HepG2 (cell line): ENCODE measurements around the gene GFPT1. TPM values are rescaled to one million over a fixed set of nuclear protein-coding genes. Genes with fewer than 3 reads are reported as not detected.

Experiments used
- ATAC-seq: fragments of 200-7000 bp; cut with Tn5 transposase; 3 replicates; pipeline ENCODE4 v1.9.1; 2020; ENCODE audit warnings: mild to moderate bottlenecking, moderate library complexity
- BruUV-seq: library from RNA; stranded (reverse); fragments of 400-500 nt; replicated peaks from 2 replicates; lab custom pipeline; 2021; lab: Mats Ljungman, UMichigan
- CTCF ChIA-PET: fragments of 300-600 bp; formaldehyde crosslinking; extraction: SDS; loops from one replicate; lab custom pipeline; 2021; ENCODE audit warnings: low total read pairs, inconsistent platforms, low intra/inter-chr PET ratio; lab: Yijun Ruan, JAX
- POLR2A ChIA-PET: fragments of 350-600 bp; sonication (Branson Sonifier 250); formaldehyde crosslinking; loops from one replicate; lab custom pipeline; 2020; ENCODE audit warnings: antibody characterized with exemption, inconsistent platforms; lab: Yijun Ruan, JAX
- DNase-seq: peaks from one replicate; pipeline ENCODE4 v3.0.0-alpha.2; 2015; ENCODE audit warnings: low spot score
- FAIRE-seq: peaks from 3 replicates; lab custom pipeline; 2011; peaks lifted over from hg19 to GRCh38; lab: Jason Lieb, UNC
- H2AFZ ChIP-seq: one replicate; pipeline ENCODE4 v1.6.1; 2011; ENCODE audit warnings: low read length, inconsistent platforms
- H3K27ac ChIP-seq: fragments of 300-600 bp; 3 replicates; pipeline ENCODE4 v1.8.0; 2011; ENCODE audit warnings: mixed run types, mild to moderate bottlenecking, mixed read lengths, low read length, inconsistent platforms; ENCODE audit not compliant: insufficient read depth; ENCODE audit errors: extremely low read length
- H3K27me3 ChIP-seq, 2 experiments: fragments of 200-600 bp in 1 of 2; 2 replicates in 1 of 2; 3 replicates in 1 of 2; pipeline versions ENCODE4 v1.6.0 to v1.8.0; 2011; ENCODE audit warnings: low read length in 2 of 2, mild to moderate bottlenecking in 2 of 2, moderate library complexity in 2 of 2, inconsistent platforms in 1 of 2; ENCODE audit not compliant: insufficient read depth in 2 of 2, control insufficient read depth in 1 of 2
- H3K36me3 ChIP-seq, 2 experiments: fragments of 200-600 bp in 1 of 2; replicated peaks in 1 of 2; 2 replicates in 1 of 2; 3 replicates in 1 of 2; pipeline versions ENCODE4 v1.5.1 to v1.8.0; 2011; ENCODE audit warnings: low read length in 2 of 2, inconsistent platforms in 1 of 2; ENCODE audit not compliant: insufficient read depth in 2 of 2, control insufficient read depth in 1 of 2
- H3K4me1 ChIP-seq: 2 replicates; pipeline ENCODE4 v1.5.1; 2012; ENCODE audit warnings: low read length, inconsistent platforms; ENCODE audit not compliant: insufficient read depth
- H3K4me2 ChIP-seq: 2 replicates; pipeline ENCODE4 v1.6.0; 2011; ENCODE audit warnings: low read depth, low read length, inconsistent platforms
- H3K4me3 ChIP-seq, 3 experiments: fragments of 200-600 bp in 1 of 3; sonication (generic), shearing (Covaris generic) in 1 of 3; replicated peaks in 1 of 3; 2 replicates each; pipeline ENCODE4 v1.5.1; 2011 to 2016; ENCODE audit warnings: low read length in 3 of 3, inconsistent platforms in 2 of 3, low read depth in 2 of 3, mild to moderate bottlenecking in 2 of 3, control low read depth in 1 of 3, mixed read lengths in 1 of 3; ENCODE audit not compliant: insufficient read depth in 1 of 3
- H3K79me2 ChIP-seq: one replicate; pipeline ENCODE4 v1.6.1; 2011; ENCODE audit warnings: low read length, inconsistent platforms; ENCODE audit not compliant: insufficient read depth
- H3K9ac ChIP-seq: 2 replicates; pipeline ENCODE4 v1.6.0; 2011; ENCODE audit warnings: mild to moderate bottlenecking, low read depth, low read length, inconsistent platforms; ENCODE audit not compliant: insufficient read depth
- H3K9me3 ChIP-seq: 2 replicates; pipeline ENCODE4 v1.5.1; 2012; ENCODE audit warnings: mild to moderate bottlenecking, low read length
- H4K20me1 ChIP-seq: 2 replicates; pipeline ENCODE4 v1.6.0; 2011; ENCODE audit warnings: inconsistent platforms, mild to moderate bottlenecking, low read length, moderate library complexity; ENCODE audit not compliant: insufficient read depth
- AGO2 ChIP-seq: fragments of 200-400 bp; formaldehyde crosslinking; optimal IDR thresholded peaks from 2 replicates; pipeline ENCODE3; 2017; ENCODE audit warnings: mild to moderate bottlenecking, low read depth, low read length, moderate library complexity
- EEA1 ChIP-seq: sonication (generic); formaldehyde crosslinking; IDR thresholded peaks from 2 replicates; pipeline ENCODE4 v1.5.1; 2020; ENCODE audit warnings: mild to moderate bottlenecking, missing genetic modification reagents, borderline replicate concordance
- IRF2 ChIP-seq: IDR thresholded peaks from 2 replicates; pipeline ENCODE4 v1.6.1; 2018; ENCODE audit warnings: missing genetic modification reagents, missing compliant biosample characterization
- KLF15 ChIP-seq: sonication (generic); formaldehyde crosslinking; IDR thresholded peaks from 2 replicates; pipeline ENCODE4 v1.8.1; 2023; ENCODE audit warnings: borderline replicate concordance, mild to moderate bottlenecking, inconsistent platforms, missing genetic modification reagents, mixed read lengths
- KLF6 ChIP-seq: IDR thresholded peaks from 2 replicates; pipeline ENCODE4 v1.8.0; 2016; ENCODE audit warnings: missing biosample characterization, missing genetic modification reagents
- MAF1 ChIP-seq: sonication (generic); formaldehyde crosslinking; IDR thresholded peaks from 2 replicates; pipeline ENCODE4 v1.5.0; 2020; ENCODE audit warnings: missing genetic modification reagents, borderline replicate concordance
- MED1 ChIP-seq: sonication (generic); formaldehyde crosslinking; IDR thresholded peaks from 2 replicates; pipeline ENCODE4 v1.4.0; 2020; ENCODE audit warnings: missing genetic modification reagents
- PAF1 ChIP-seq: IDR thresholded peaks from 2 replicates; pipeline ENCODE4 v1.6.1; 2016; ENCODE audit warnings: missing genetic modification reagents, missing compliant biosample characterization
- RAD21 ChIP-seq: fragments of 450-650 bp; formaldehyde crosslinking; IDR thresholded peaks from 2 replicates; pipeline ENCODE4 v1.5.0; 2020; ENCODE audit warnings: mild to moderate bottlenecking
- REPIN1 ChIP-seq: sonication (generic); formaldehyde crosslinking; IDR thresholded peaks from 2 replicates; pipeline ENCODE4 v1.8.0; 2022; ENCODE audit warnings: missing genetic modification reagents, low read depth, mild to moderate bottlenecking, borderline replicate concordance
- STAT5B ChIP-seq: sonication (generic); formaldehyde crosslinking; IDR thresholded peaks from 2 replicates; pipeline ENCODE4 v1.4.0; 2020; ENCODE audit warnings: missing genetic modification reagents
- TEAD2 ChIP-seq: sonication (generic); formaldehyde crosslinking; IDR thresholded peaks from 2 replicates; pipeline ENCODE4 v1.9.0; 2021; ENCODE audit warnings: missing genetic modification reagents
- YEATS2 ChIP-seq: sonication (generic); formaldehyde crosslinking; IDR thresholded peaks from 2 replicates; pipeline ENCODE4 v1.4.0; 2020; ENCODE audit warnings: missing genetic modification reagents, borderline replicate concordance
- ZNF143 ChIP-seq: sonication (generic); formaldehyde crosslinking; IDR thresholded peaks from 2 replicates; pipeline ENCODE4 v1.4.0; 2020; ENCODE audit warnings: missing genetic modification reagents
- ZNF274 ChIP-seq: sonication (generic); formaldehyde crosslinking; IDR thresholded peaks from 2 replicates; pipeline ENCODE4 v1.5.1; 2020; ENCODE audit warnings: mild to moderate bottlenecking, missing genetic modification reagents
- ZNF282 ChIP-seq: fragments of 450-650 bp; IDR thresholded peaks from 2 replicates; pipeline ENCODE4 v1.6.1; 2018; ENCODE audit not compliant: partially characterized antibody
- ZNF343 ChIP-seq: sonication (generic); formaldehyde crosslinking; IDR thresholded peaks from 2 replicates; pipeline ENCODE4 v1.4.0; 2020; ENCODE audit warnings: mild to moderate bottlenecking, missing genetic modification reagents
- ZNF382 ChIP-seq: sonication (generic); formaldehyde crosslinking; IDR thresholded peaks from 2 replicates; pipeline ENCODE4 v1.5.0; 2020; ENCODE audit warnings: missing genetic modification reagents, mild to moderate bottlenecking, borderline replicate concordance
- ZNF468 ChIP-seq: sonication (generic); formaldehyde crosslinking; IDR thresholded peaks from 2 replicates; pipeline ENCODE4 v1.8.0; 2022; ENCODE audit warnings: mild to moderate bottlenecking, moderate library complexity, missing genetic modification reagents
- ZNF549 ChIP-seq: sonication (generic); formaldehyde crosslinking; IDR thresholded peaks from 2 replicates; pipeline ENCODE4 v1.5.0; 2020; ENCODE audit warnings: missing genetic modification reagents
- WGBS: methylation state at CpG from one replicate; pipeline ENCODE4 v1.1.6; 2017; ENCODE audit warnings: low lambda C conversion rate; 5-methylcytosine and 5-hydroxymethylcytosine counted together
- in situ Hi-C: cut with HindIII; loops from 2 replicates; pipeline ENCODE4 v1.10.0; 2017; ENCODE audit warnings: low pct_unique_long_range_greater_than_20kb; ENCODE audit not compliant: extremely low pct_ligation_motif_present
- intact Hi-C: fragments of 100-400 bp; cut with micrococcal nuclease; formaldehyde crosslinking; loops from one replicate; pipeline ENCODE4 v1.10.0; 2022; ENCODE audit not compliant: unreplicated experiment
- polyA plus RNA-seq, 8 experiments: library from polyadenylated mRNA; depleted of rRNA in 3 of 8; stranded (reverse) in 7 of 8; unstranded in 1 of 8; fragments of >200 nt; fragmentation: Illumina TruSeq in 4 of 8; extraction: Trizol in 4 of 8; gene quantifications; 2 replicates each; pipeline versions ENCODE4 v1.2.1 to v1.2.3, GENCODE V29; 2011 to 2016; ENCODE audit warnings: low read depth in 4 of 8, missing spikeins in 1 of 8, mixed read lengths in 1 of 8; ENCODE audit not compliant: insufficient read depth in 1 of 8
- total RNA-seq, 5 experiments: library from RNA; depleted of rRNA; stranded (reverse); fragments of >200 nt; fragmentation: Illumina TruSeq; extraction: Trizol; gene quantifications; 2 replicates each; pipeline ENCODE4 v1.2.3, GENCODE V29; 2016; ENCODE audit warnings: low read depth in 1 of 5
- TF ChIP-seq, protein P1 (sequence below): sonication (generic); formaldehyde crosslinking; IDR thresholded peaks from 2 replicates; pipeline ENCODE4 v1.8.0; 2022; ENCODE audit warnings: missing genetic modification reagents, mild to moderate bottlenecking, borderline replicate concordance
- TF ChIP-seq, protein P2 (sequence below): sonication (generic); formaldehyde crosslinking; IDR thresholded peaks from 2 replicates; pipeline ENCODE4 v1.8.0; 2022; ENCODE audit warnings: missing genetic modification reagents, mild to moderate bottlenecking, inconsistent platforms, borderline replicate concordance
- TF ChIP-seq, protein P3 (sequence below): sonication (generic); formaldehyde crosslinking; IDR thresholded peaks from 2 replicates; pipeline ENCODE4 v1.9.0; 2021; ENCODE audit warnings: missing genetic modification reagents, borderline replicate concordance
- TF ChIP-seq, protein P4 (sequence below): sonication (generic); formaldehyde crosslinking; IDR thresholded peaks from 2 replicates; pipeline ENCODE4 v1.5.0; 2020; ENCODE audit warnings: missing genetic modification reagents

The GFPT1 gene
- total and polyA plus RNA-seq, 2 of the 13 experiments (the other 11 are each of a cell fraction or from before 2014, with no cell fraction given): 24.0 to 84.9 TPM

DNA sequence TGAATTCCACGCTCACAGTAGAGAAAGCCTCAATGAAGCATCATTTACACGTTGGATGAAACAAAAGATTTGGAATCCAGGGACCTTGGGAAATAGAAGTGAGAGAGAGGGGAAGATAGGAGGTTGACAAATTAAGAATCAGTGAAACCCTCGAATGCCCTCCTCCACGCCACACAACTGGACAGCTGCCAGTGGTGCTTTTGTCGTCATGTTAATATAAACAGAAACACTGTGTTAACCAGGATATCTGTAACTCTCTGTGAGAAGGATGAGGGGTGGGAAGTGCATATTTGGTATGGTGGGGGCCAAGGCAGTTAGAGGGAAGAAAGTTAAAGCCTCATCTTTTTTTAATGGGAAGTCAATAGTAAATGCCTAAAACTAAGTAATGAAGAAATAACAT, 108.7 kb downstream of the GFPT1 start (continued):
- TF ChIP-seq RAD21 (CRISPR knock-in tag): no peak
- TF ChIP-seq ZNF549 (CRISPR knock-in tag): no peak
- no peak for TF ChIP-seq KLF15
- TF ChIP-seq, protein P1, sequence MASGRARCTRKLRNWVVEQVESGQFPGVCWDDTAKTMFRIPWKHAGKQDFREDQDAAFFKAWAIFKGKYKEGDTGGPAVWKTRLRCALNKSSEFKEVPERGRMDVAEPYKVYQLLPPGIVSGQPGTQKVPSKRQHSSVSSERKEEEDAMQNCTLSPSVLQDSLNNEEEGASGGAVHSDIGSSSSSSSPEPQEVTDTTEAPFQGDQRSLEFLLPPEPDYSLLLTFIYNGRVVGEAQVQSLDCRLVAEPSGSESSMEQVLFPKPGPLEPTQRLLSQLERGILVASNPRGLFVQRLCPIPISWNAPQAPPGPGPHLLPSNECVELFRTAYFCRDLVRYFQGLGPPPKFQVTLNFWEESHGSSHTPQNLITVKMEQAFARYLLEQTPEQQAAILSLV (CRISPR knock-in tag): no peak
- TF ChIP-seq ZNF382 (CRISPR knock-in tag): no peak
- TF ChIP-seq, protein P2, sequence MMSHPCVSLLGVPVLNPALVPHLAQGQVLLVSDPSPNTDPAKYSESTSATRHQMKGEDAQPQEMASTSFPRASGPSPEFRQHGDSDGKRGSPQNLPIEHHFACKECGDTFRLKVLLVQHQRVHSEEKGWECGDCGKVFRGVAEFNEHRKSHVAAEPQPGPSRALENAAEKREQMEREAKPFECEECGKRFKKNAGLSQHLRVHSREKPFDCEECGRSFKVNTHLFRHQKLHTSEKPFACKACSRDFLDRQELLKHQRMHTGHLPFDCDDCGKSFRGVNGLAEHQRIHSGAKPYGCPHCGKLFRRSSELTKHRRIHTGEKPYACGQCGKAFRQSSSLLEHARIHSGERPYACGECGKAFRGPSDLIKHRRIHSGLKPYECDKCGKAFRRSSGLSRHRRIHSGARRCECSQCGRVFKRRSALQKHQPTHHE (CRISPR knock-in tag): no peak
- no peak for TF ChIP-seq REPIN1
- no peak for TF ChIP-seq ZNF274
- TF ChIP-seq TEAD2 (CRISPR knock-in tag): no peak
- TF ChIP-seq, protein P3, sequence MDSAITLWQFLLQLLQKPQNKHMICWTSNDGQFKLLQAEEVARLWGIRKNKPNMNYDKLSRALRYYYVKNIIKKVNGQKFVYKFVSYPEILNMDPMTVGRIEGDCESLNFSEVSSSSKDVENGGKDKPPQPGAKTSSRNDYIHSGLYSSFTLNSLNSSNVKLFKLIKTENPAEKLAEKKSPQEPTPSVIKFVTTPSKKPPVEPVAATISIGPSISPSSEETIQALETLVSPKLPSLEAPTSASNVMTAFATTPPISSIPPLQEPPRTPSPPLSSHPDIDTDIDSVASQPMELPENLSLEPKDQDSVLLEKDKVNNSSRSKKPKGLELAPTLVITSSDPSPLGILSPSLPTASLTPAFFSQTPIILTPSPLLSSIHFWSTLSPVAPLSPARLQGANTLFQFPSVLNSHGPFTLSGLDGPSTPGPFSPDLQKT: no peak
- TF ChIP-seq ZNF282: no peak
- TF ChIP-seq, all 625 proteins: peak for 0

DNA sequence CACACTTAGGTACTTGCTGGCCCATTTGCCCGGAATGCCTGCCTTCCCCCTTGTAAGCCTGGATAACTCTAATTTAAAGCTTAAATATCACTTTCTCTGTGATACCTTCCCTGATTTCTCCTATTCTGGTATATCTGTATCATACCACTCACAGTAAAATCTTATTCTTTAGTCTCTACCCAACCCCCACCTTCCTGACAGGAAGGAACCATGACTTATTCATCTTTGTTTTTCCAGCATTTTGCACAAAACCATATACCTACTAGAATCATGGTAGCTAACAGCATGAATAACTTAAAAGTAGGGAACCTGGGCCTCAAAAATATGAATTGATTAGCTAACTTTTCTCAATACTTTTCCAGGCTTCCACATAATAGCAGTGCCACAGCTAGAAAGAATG, 111.5 kb downstream of the GFPT1 start:
- BruUV-seq: no TSS peak
- Histone ChIP-seq H2AFZ (no peak overlapping the region), H4K20me1 (no peaks in the 10 kb centered on the region), H3K36me3 (no peaks in the 10 kb centered on the region), H3K4me1 (peaks cover 43% of the 10 kb centered on the region), H3K9ac (no peak overlapping the region), H3K79me2 (no peaks in the 10 kb centered on the region), H3K27ac (no peak overlapping the region), H3K9me3 (no peaks in the 10 kb centered on the region), H3K4me3 (no peak overlapping the region), H3K27me3 (no peaks in the 10 kb centered on the region), H3K4me2 (no peak overlapping the region)
- CTCF ChIA-PET: no interaction called here
- intact Hi-C loops: no loop called here
- in situ Hi-C loops: no loop called here
- no peak for FAIRE-seq
- 97% methylated on average over 1 of the region's 1 CpG for WGBS
- no peak for ATAC-seq
- POLR2A ChIA-PET: no interaction called here
- no peak for DNase-seq
- TF ChIP-seq IRF2: no peak
- no peak for TF ChIP-seq MED1 (CRISPR knock-in tag)
- no peak for TF ChIP-seq KLF6 (CRISPR knock-in tag)
- TF ChIP-seq AGO2: no peak
- TF ChIP-seq ZNF468 (CRISPR knock-in tag): no peak
- no peak for TF ChIP-seq STAT5B (CRISPR knock-in tag)
- TF ChIP-seq ZNF343 (CRISPR knock-in tag): no peak
- no peak for TF ChIP-seq MAF1 (CRISPR knock-in tag)
- TF ChIP-seq, protein P4, sequence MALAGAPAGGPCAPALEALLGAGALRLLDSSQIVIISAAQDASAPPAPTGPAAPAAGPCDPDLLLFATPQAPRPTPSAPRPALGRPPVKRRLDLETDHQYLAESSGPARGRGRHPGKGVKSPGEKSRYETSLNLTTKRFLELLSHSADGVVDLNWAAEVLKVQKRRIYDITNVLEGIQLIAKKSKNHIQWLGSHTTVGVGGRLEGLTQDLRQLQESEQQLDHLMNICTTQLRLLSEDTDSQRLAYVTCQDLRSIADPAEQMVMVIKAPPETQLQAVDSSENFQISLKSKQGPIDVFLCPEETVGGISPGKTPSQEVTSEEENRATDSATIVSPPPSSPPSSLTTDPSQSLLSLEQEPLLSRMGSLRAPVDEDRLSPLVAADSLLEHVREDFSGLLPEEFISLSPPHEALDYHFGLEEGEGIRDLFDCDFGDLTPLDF (CRISPR knock-in tag): no peak
- no peak for TF ChIP-seq PAF1
- no peak for TF ChIP-seq EEA1 (CRISPR knock-in tag)
- TF ChIP-seq YEATS2 (CRISPR knock-in tag): no peak
- TF ChIP-seq ZNF143 (CRISPR knock-in tag): no peak
